ENCODE results near the gene TANK.
A peak's percentile ranks its signal among the peaks of the same experiment; 100 is the strongest.
"Not testable (repeated sequence)": the region's sequence is repeated elsewhere in the genome, so short reads cannot be mapped to it uniquely, and the experiment has no call there.

Gene TANK

DNA sequence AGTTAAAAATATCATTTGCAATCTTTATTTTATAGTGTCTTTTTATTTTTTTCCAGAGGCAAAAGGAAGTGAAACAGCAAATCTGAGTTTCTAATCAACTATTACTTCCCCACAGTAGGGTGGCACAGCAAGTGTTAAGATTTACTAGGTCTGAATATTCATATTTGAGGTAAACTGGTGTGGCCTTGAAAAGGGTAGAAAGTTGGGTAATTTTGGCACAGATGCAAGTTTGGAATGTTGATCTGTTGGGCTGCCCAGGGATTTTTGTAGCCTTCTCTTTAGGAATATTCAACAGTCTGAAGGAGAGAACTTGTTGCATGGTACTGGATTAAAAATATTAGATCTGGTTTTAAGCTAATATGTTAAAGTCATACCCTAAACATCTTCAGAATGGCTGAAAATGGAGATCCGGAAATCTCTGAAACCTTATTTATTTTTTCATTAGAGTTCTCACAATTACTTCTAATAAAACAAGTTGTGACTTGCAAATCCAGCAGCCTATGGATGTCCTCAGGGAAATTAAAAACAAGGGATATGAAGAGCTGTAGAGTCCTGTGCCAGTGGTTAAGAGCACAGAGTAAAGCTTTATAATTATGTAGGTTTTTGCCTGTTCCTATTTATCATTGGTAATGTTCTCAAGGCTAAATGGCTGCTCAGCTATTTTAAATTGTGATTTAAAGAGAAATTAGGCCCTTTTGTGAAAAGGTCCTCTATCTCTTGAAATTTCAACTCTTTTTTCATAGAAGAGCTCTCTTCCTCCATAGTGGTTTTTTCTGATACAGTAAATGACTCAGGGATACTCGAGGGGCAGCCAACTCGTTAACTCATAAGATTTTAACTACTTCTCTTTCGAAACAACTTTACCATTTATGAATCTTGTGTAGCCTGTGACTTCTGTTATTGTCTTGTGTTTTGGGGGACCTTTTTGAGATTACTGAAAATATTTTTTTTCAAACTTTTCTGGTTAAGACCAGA, 11.0 kb downstream of the TANK start:
- peak; percentile 59 for DNase-seq (ENCODE audit: low read depth)
- Histone ChIP-seq H3K9me3 (ENCODE audit: control insufficient read depth, low read length) (no peaks in the 10 kb centered on the region), H3K27me3 (replicated peaks; ENCODE audit: control insufficient read depth, insufficient read depth, low read length) (no peaks in the 10 kb centered on the region), H3K36me3 (ENCODE audit: control insufficient read depth, insufficient read depth, low read length, severe bottlenecking) (peaks cover 30% of the 10 kb centered on the region), H3K4me3 (ENCODE audit: low read length) (peak overlapping the region; percentile 41), H3K9ac (ENCODE audit: low read length) (peak overlapping the region; percentile 33), H3K4me1 (ENCODE audit: control insufficient read depth, insufficient read depth, low read length) (peaks cover 43% of the 10 kb centered on the region)

DNA sequence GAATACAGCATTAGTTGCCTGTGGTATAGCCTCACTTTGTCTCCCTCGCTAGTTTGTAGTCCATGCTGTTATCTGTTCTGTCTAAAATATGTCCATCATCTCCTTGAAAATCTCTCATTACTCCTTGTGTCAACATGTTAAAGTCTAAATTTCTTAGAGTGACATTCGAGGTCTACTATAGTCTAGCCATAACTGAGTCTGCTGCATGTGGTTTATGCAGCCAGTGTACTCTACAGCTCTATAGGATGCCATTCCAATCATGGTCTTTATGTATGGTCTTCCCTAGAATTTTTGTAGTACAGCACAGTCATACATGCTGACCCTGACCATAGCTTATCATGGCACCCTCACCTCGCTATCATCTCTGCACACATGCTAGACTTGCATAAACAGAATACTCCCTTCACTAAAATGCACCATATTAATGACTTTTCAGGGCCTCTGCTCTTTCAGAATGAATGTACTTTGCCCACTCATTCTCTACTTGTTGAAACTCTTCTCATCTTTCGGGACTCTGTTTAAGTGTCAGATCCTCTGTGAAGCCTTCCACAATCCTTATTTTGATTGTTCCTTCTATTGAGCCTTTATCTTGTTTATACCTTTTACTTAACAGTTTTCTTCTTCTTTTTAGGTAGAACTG, 12.8 kb downstream of the TANK start:
- no peaks in the 10 kb centered on the region for H3K27me3 ChIP-seq (replicated peaks; ENCODE audit: control insufficient read depth, insufficient read depth, low read length)
- no peak for DNase-seq (ENCODE audit: low read depth)
- H3K4me3 ChIP-seq (ENCODE audit: low read length), result no peak overlapping the region
- peaks cover 32% of the 10 kb centered on the region for H3K4me1 ChIP-seq (ENCODE audit: control insufficient read depth, insufficient read depth, low read length)
- H3K9me3 ChIP-seq (ENCODE audit: control insufficient read depth, low read length), result no peaks in the 10 kb centered on the region
- no peak overlapping the region for H3K9ac ChIP-seq (ENCODE audit: low read length)
- peaks cover 39% of the 10 kb centered on the region for H3K36me3 ChIP-seq (ENCODE audit: control insufficient read depth, insufficient read depth, low read length, severe bottlenecking)

DNA sequence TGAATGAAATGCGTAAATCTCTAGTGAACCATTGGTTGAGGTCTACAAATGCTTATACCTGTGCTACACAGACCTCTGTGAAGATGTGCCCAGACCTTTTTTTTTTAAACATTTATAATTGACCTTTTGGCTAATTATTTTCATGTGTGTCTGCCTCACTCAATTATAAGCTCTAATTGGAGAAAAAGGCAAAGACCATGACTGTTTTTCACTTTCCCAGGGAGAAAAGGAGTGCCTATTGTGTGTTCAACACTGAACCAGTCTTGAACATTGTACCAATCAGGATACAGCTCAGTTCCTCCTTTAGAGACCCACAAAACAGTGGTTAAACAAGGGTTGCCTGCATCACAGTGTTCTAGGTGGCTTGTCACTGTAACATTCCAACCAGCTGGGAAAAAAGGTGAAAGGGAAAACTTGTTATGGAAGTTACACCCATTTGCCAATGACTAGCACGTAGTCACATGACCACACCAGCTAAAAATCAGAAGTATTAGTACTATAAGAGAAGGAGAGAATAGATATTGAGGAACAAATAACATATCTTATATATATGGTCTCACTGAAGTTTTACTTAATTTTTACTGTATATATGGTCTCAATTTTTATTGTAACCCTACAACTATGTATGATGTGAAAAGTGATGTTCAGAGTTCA, 13.4 kb downstream of the TANK start:
- Histone ChIP-seq H3K9me3 (ENCODE audit: control insufficient read depth, low read length) (no peaks in the 10 kb centered on the region), H3K36me3 (ENCODE audit: control insufficient read depth, insufficient read depth, low read length, severe bottlenecking) (peaks cover 42% of the 10 kb centered on the region), H3K9ac (ENCODE audit: low read length) (no peak overlapping the region), H3K4me3 (ENCODE audit: low read length) (no peak overlapping the region), H3K4me1 (ENCODE audit: control insufficient read depth, insufficient read depth, low read length) (peaks cover 32% of the 10 kb centered on the region), H3K27me3 (replicated peaks; ENCODE audit: control insufficient read depth, insufficient read depth, low read length) (no peaks in the 10 kb centered on the region)
- no peak for DNase-seq (ENCODE audit: low read depth)

DNA sequence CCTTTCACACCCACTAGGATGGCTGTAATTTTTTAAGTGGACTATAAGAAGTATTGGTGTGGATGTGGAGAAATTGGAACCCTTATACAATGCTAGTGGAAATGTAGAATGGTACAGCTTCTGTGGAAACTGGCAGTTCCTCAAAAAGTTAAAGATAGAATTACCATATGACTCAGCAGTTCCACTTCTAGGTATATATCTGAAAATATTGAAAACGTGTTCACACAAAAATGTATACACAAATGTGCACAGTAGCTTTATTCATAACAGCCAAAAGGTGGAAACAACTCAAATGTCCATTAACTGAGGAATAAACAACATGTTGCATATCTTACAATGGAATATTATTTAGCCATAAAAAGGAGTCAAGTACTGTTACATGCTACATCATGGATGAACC, 17.7 kb downstream of the TANK start:
- no peaks in the 10 kb centered on the region for H3K27me3 ChIP-seq (replicated peaks; ENCODE audit: control insufficient read depth, insufficient read depth, low read length)
- H3K36me3 ChIP-seq (ENCODE audit: control insufficient read depth, insufficient read depth, low read length, severe bottlenecking), result peaks cover 74% of the 10 kb centered on the region
- no peak overlapping the region for H3K9ac ChIP-seq (ENCODE audit: low read length)
- no peaks in the 10 kb centered on the region for H3K9me3 ChIP-seq (ENCODE audit: control insufficient read depth, low read length)
- H3K4me1 ChIP-seq (ENCODE audit: control insufficient read depth, insufficient read depth, low read length), result peaks cover 9% of the 10 kb centered on the region
- no peak overlapping the region for H3K4me3 ChIP-seq (ENCODE audit: low read length)
- DNase-seq (ENCODE audit: low read depth), result no peak

DNA sequence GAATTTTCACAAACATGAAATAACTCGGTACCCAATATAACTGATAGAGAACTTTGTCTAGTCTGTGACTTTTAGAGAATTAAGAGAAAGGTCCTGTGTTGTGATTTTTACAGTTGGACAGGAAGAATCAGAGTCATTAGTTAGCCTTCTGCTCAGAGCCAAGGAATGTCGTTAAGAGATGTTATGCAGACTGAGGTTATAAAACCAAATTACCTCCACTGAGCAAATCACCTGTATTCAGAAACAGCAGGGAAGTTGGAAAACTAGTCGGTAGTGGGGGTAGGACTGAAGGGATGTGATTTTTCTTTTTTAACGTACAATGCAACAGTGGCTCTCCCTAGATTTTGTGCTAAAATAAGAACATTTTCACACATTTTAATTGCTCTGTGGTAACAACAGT, 18.5 kb downstream of the TANK start:
- Histone ChIP-seq H3K9ac (ENCODE audit: low read length) (no peak overlapping the region), H3K4me1 (ENCODE audit: control insufficient read depth, insufficient read depth, low read length) (peaks cover 2% of the 10 kb centered on the region), H3K36me3 (ENCODE audit: control insufficient read depth, insufficient read depth, low read length, severe bottlenecking) (peaks cover 73% of the 10 kb centered on the region), H3K27me3 (replicated peaks; ENCODE audit: control insufficient read depth, insufficient read depth, low read length) (no peaks in the 10 kb centered on the region), H3K9me3 (ENCODE audit: control insufficient read depth, low read length) (no peaks in the 10 kb centered on the region), H3K4me3 (ENCODE audit: low read length) (no peak overlapping the region)
- no peak for DNase-seq (ENCODE audit: low read depth)

DNA sequence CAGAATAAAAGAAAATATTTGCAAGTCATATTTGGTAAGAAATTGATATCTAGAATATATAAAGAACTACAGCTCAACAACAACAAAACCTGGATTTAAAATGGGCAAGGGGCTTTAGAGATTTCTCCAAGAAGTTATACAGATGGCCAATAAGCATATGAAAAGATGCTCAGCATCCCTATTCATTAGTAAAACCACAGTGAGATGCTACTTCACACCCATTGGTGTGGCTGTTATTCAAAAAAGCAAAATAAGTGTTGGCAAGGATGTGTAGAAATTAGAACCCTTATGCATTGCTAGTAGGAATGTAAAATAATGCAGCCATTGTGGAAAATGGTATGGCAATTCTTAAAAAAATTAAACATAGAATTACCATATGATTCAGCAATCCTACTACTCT, 29.8 kb downstream of the TANK start:
- peaks cover 84% of the 10 kb centered on the region for H3K36me3 ChIP-seq (ENCODE audit: control insufficient read depth, insufficient read depth, low read length, severe bottlenecking)
- no peak for DNase-seq (ENCODE audit: low read depth)
- H3K9me3 ChIP-seq (ENCODE audit: control insufficient read depth, low read length), result no peaks in the 10 kb centered on the region
- peaks cover 2% of the 10 kb centered on the region for H3K4me1 ChIP-seq (ENCODE audit: control insufficient read depth, insufficient read depth, low read length)
- H3K9ac ChIP-seq (ENCODE audit: low read length), result no peak overlapping the region
- no peaks in the 10 kb centered on the region for H3K27me3 ChIP-seq (replicated peaks; ENCODE audit: control insufficient read depth, insufficient read depth, low read length)
- no peak overlapping the region for H3K4me3 ChIP-seq (ENCODE audit: low read length)

DNA sequence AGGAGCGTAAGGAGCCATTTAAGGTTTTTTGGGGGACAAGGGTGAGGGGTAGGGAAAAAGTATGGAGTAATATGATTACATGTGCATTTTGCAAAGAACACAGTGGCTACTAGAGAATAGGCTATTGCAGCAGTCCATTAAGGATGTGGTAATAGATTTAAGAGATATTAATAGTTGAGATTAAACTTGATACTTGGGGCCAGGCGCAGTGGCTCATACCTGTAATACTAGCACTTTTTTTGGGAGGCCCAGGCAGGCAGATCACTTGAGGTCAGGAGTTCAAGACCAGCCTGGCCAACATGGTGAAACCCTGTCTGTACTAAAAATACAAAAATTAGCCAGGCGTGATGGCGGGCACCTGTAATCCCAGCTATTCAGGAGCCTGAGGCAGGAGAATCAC, 35.4 kb downstream of the TANK start:
- peaks cover 69% of the 10 kb centered on the region for H3K36me3 ChIP-seq (ENCODE audit: control insufficient read depth, insufficient read depth, low read length, severe bottlenecking)
- not testable (repeated sequence) for H3K9ac ChIP-seq (ENCODE audit: low read length); H3K9me3 ChIP-seq (ENCODE audit: control insufficient read depth, low read length); H3K4me1 ChIP-seq (ENCODE audit: control insufficient read depth, insufficient read depth, low read length); DNase-seq (ENCODE audit: low read depth); H3K27me3 ChIP-seq (replicated peaks; ENCODE audit: control insufficient read depth, insufficient read depth, low read length); H3K4me3 ChIP-seq (ENCODE audit: low read length)

DNA sequence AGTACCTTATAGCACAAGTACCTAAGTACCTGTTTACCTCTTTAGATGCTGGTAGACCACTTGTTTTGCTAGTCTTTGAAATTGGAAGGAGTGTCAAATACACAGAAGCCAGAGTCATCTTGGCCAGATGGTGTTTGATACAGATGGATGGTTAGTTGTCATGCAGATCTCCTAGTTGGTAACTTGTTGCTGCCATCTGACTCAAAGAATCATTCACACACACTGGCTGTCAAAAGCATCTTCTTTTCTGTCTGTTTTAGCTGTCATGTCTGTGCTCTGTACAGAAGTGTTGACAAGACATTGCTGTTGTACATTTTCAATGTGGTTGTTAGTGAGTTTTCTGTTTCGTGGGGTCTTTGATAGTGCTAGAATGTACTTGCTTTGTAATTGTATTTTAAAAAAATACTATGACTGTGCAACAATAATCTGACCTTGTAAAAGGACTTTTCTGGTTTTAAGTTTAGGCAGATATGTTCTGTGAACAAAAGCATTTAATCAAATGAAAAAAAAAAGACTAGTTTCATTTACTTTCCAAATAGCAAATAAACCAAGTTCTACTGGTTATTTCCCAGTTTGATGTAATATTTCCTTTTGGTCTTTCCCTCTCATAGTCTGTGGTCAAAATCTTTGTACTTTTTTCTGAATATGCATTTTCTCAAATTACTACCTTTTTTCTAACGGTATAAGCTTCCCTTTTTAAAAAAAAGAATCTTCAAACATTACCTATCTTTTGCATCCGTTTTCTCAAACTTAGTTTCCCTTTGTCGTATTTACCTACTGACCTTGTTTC, 39.9 kb downstream of the TANK start:
- Histone ChIP-seq H3K4me1 (ENCODE audit: control insufficient read depth, insufficient read depth, low read length) (peaks cover 11% of the 10 kb centered on the region), H3K4me3 (ENCODE audit: low read length) (no peak overlapping the region), H3K9me3 (ENCODE audit: control insufficient read depth, low read length) (no peaks in the 10 kb centered on the region), H3K27me3 (replicated peaks; ENCODE audit: control insufficient read depth, insufficient read depth, low read length) (no peaks in the 10 kb centered on the region), H3K9ac (ENCODE audit: low read length) (no peak overlapping the region), H3K36me3 (ENCODE audit: control insufficient read depth, insufficient read depth, low read length, severe bottlenecking) (peaks cover 55% of the 10 kb centered on the region)
- no peak for DNase-seq (ENCODE audit: low read depth)

DNA sequence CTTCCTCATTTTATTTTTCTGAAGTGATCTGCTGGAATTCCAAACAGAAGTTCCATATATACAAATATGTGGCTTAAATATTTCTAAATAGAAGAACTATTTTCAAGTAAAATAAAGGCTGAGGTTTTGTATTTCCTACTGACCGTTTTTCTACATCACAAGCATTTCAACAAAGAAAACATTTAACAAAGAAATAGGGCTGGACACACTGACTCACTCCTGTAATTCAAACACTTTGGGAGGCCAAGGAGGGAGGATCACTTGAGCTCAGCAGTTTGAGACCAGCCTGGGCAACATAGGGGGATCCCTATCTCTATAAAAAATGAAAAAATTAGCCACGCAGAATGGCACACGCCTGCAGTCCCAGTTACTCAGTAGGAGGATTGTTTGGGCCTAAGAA, 44.6 kb downstream of the TANK start:
- peaks cover 39% of the 10 kb centered on the region for H3K36me3 ChIP-seq (ENCODE audit: control insufficient read depth, insufficient read depth, low read length, severe bottlenecking)
- no peaks in the 10 kb centered on the region for H3K9me3 ChIP-seq (ENCODE audit: control insufficient read depth, low read length)
- no peak overlapping the region for H3K9ac ChIP-seq (ENCODE audit: low read length)
- no peak overlapping the region for H3K4me3 ChIP-seq (ENCODE audit: low read length)
- H3K27me3 ChIP-seq (replicated peaks; ENCODE audit: control insufficient read depth, insufficient read depth, low read length), result no peaks in the 10 kb centered on the region
- H3K4me1 ChIP-seq (ENCODE audit: control insufficient read depth, insufficient read depth, low read length), result peaks cover 29% of the 10 kb centered on the region
- peak; percentile 43 for DNase-seq (ENCODE audit: low read depth)

DNA sequence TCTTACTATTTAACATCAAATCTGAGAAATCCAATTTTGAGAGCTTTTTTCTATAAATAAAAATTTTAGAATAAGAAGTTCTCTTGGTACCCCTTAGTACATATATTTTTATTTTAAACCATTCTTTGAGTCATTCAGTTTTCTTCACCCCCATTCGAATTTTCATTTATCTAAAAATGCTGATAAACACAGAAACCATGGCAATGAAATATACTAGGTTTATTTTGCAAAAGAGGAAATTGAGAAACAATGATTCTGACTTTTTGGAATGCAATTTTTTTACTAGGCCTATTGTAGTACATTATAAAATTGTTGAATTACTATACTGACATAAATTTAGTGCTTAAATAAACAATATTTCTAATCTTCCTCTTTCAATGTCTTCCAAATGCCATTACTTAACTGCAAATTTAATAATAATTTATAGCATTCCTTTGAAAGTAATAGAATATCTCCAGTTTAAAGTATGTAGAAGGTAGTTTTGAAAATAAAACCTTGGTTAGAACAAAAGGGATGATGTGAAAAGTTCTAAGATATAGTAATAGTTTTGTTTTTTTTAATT, 46.3 kb downstream of the TANK start:
- peak; percentile 60 for DNase-seq (ENCODE audit: low read depth)
- H3K9ac ChIP-seq (ENCODE audit: low read length), result no peak overlapping the region
- peaks cover 21% of the 10 kb centered on the region for H3K4me1 ChIP-seq (ENCODE audit: control insufficient read depth, insufficient read depth, low read length)
- H3K27me3 ChIP-seq (replicated peaks; ENCODE audit: control insufficient read depth, insufficient read depth, low read length), result no peaks in the 10 kb centered on the region
- peaks cover 54% of the 10 kb centered on the region for H3K36me3 ChIP-seq (ENCODE audit: control insufficient read depth, insufficient read depth, low read length, severe bottlenecking)
- no peaks in the 10 kb centered on the region for H3K9me3 ChIP-seq (ENCODE audit: control insufficient read depth, low read length)
- H3K4me3 ChIP-seq (ENCODE audit: low read length), result no peak overlapping the region

Measured in adipocyte (in vitro differentiated cells).